Heart right ventricle (tissue), 16 donors: Measurements from ENCODE around the gene PIGN. TPM values are rescaled to one million over a fixed set of nuclear protein-coding genes. Genes with fewer than 3 reads are reported as not detected.

Source experiments
- ATAC-seq, 8 donors: fragments of 200-7000 bp; cut with Tn5 transposase; one replicate each; pipeline ENCODE4 v1.9.1; 2020; ENCODE audit warnings: mild to moderate bottlenecking in 8 of 8, moderate library complexity in 8 of 8, moderate number of reproducible peaks in 1 of 8
- DNase-seq, 2 donors: peaks; one replicate each; pipeline ENCODE4 v3.0.0-alpha.2; 2020
- H3K27ac ChIP-seq, 10 donors: fragments of 200-600 bp; sonication (generic) in 2 of 10; one replicate each; pipeline versions ENCODE4 v1.5.0 to v1.8.0; 2020 to 2022; ENCODE audit warnings: mild to moderate bottlenecking in 3 of 10
- H3K27me3 ChIP-seq, 7 donors: fragments of 200-600 bp; one replicate each; pipeline ENCODE4 v1.8.0; 2021 to 2022; ENCODE audit warnings: mild to moderate bottlenecking in 2 of 7
- H3K36me3 ChIP-seq, 9 donors: fragments of 200-600 bp; sonication (generic) in 1 of 9; one replicate each; pipeline versions ENCODE4 v1.5.0 to v1.8.0; 2020 to 2022; ENCODE audit warnings: mild to moderate bottlenecking in 2 of 9
- H3K4me1 ChIP-seq, 9 donors: fragments of 200-600 bp; sonication (generic) in 1 of 9; one replicate each; pipeline versions ENCODE4 v1.5.0 to v1.8.0; 2020 to 2022; ENCODE audit warnings: mild to moderate bottlenecking in 4 of 9
- H3K4me3 ChIP-seq, 10 donors: fragments of 200-600 bp; sonication (generic) in 2 of 10; one replicate each; pipeline versions ENCODE4 v1.5.0 to v1.8.0; 2020 to 2022; ENCODE audit warnings: mild to moderate bottlenecking in 7 of 10, moderate library complexity in 2 of 10
- H3K9me3 ChIP-seq, 11 donors: fragments of 200-600 bp in 10 of 11; sonication (generic) in 2 of 11; one replicate each; pipeline versions ENCODE4 v1.5.0 to v1.8.0; 2013 to 2022; ENCODE audit warnings: mild to moderate bottlenecking in 2 of 11, control low read depth in 1 of 11, moderate library complexity in 1 of 11
- WGBS, 2 donors: extraction: QIAGEN DNeasy Blood & Tissue Kit; methylation state at CpG; one replicate each; pipeline ENCODE4 v1.1.7; 2013; ENCODE audit warnings: inconsistent platforms in 1 of 2; 5-methylcytosine and 5-hydroxymethylcytosine counted together
- intact Hi-C, 10 donors: fragments of 100-400 bp; cut with DNase I; formaldehyde crosslinking; loops; one replicate each; pipeline versions ENCODE4 v1.11.1 to v1.14.2; 2022
- polyA plus RNA-seq, 2 donors: library from polyadenylated mRNA; stranded (reverse); fragments of 200-250 nt; gene quantifications; one replicate each; pipeline ENCODE4 v1.2.3, GENCODE V29; 2013
- total RNA-seq, 10 donors: library from RNA; stranded (reverse); fragmentation: NEBNext Ultra II Directional in 3 of 10; extraction: Animal tissue kit (Norgen Biotek cat#: 25700) in 3 of 10; gene quantifications; one replicate each; pipeline versions ENCODE4 v1.2.1 to v1.2.4, GENCODE V29; 2021 to 2023
- TF ChIP-seq, protein P1 (sequence below), 9 donors: fragments of 200-600 bp; sonication (generic) in 2 of 9; IDR thresholded peaks; one replicate each; pipeline versions ENCODE4 v1.5.0 to v1.8.0; 2021 to 2022; ENCODE audit warnings: antibody characterized with exemption in 9 of 9, mild to moderate bottlenecking in 5 of 9, moderate library complexity in 1 of 9
- donor health status: Arrhythmogenic right ventricular cardiomyopathy.
- donor health status: ischemic (EF 13 %, LVEDD 7.1; RV severe dilation, severe dysfunction).
- donor health status: healthy with polysubstance abuse.
- donor health status: DM: no; HTN: yes; CAD: no.
- donor health status: DM: no; HTN: no; CAD: no.
- donor health status: ischemic (EF 25% LVEDD 6.9; RV normal size, moderate dysfunction).
- donor health status: ischemic (EF 25% LVEDD 5.7; RV mildly dilated, moderate dysfunction).
- donor health status: healthy.
- donor health status: DM: yes; HTN: yes; CAD: no.
- donor health status: Ischemic cardiomyopathy.
- donor health status: ischemic (EF 35%, LVEDD 5.7; RV mildly dilated, moderate dysfunction).
- donor health status: nonischemic (EF 11% LVEDD 7.7; RV severe dilation, severe dysfunction).
- donor health status: DM: yes; HTN: yes; CAD: no.
- donor health status: PGD.
- donor health status: ischemic (EF 29% LVEDD 5.4; RV normal size, mild dysfunction).
- donor health status: nonischemic (EF 23%, LVEDD 6.1; RV moderate dilation, normal function).

Gene PIGN
- total and polyA plus RNA-seq, 12 donors, result 4.4 to 31.6 (median 19.7) TPM

DNA sequence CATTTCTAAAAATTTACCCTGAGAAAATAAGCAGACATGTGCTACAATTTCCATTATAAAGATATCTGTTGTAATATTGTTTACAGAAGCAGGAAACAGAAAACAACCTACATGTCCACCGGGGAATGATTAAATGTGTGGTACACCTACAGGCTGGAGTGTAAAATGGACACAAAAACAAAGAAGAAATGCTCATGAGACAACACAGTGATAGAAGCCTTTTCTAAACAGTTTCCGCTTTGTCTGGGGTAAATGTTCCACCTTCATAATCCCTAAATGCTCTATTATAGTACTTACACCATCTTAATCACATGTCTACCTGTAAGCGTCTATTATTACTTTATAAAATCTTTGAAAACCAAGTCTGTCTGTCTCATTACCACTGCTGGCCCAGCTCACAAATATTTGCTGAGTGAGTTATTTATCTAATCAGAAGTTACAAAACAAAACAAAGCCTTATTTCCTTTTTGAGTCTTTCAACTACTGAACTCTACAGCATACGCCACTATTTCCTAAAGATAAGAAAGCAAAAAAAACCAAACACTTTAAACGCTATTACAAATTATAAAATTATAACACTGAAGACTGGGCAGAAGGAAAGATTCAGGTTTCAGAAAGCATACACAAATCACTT, 95.3 kb downstream of the PIGN start:
- Histone ChIP-seq H3K27ac (no peak overlapping the region), H3K4me3 (no peak overlapping the region), H3K9me3 (no peaks in the 10 kb centered on the region), H3K4me1 (peaks cover 0 to 16% (median 0%) of the 10 kb centered on the region in 9 donors), H3K36me3 (peaks cover 0 to 31% (median 0%) of the 10 kb centered on the region in 9 donors), H3K27me3 (no peaks in the 10 kb centered on the region)
- WGBS, 2 donors, result 62 to 67% methylated on average over 5 of the region's 5 CpGs
- ATAC-seq (peak in 2 of 8 donors; percentile 39 to 55), DNase-seq (no peak)
- intact Hi-C loops, result no loop called here
- TF ChIP-seq, protein P1, sequence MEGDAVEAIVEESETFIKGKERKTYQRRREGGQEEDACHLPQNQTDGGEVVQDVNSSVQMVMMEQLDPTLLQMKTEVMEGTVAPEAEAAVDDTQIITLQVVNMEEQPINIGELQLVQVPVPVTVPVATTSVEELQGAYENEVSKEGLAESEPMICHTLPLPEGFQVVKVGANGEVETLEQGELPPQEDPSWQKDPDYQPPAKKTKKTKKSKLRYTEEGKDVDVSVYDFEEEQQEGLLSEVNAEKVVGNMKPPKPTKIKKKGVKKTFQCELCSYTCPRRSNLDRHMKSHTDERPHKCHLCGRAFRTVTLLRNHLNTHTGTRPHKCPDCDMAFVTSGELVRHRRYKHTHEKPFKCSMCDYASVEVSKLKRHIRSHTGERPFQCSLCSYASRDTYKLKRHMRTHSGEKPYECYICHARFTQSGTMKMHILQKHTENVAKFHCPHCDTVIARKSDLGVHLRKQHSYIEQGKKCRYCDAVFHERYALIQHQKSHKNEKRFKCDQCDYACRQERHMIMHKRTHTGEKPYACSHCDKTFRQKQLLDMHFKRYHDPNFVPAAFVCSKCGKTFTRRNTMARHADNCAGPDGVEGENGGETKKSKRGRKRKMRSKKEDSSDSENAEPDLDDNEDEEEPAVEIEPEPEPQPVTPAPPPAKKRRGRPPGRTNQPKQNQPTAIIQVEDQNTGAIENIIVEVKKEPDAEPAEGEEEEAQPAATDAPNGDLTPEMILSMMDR (IDR thresholded peaks at IDR 0.05), result no peak

DNA sequence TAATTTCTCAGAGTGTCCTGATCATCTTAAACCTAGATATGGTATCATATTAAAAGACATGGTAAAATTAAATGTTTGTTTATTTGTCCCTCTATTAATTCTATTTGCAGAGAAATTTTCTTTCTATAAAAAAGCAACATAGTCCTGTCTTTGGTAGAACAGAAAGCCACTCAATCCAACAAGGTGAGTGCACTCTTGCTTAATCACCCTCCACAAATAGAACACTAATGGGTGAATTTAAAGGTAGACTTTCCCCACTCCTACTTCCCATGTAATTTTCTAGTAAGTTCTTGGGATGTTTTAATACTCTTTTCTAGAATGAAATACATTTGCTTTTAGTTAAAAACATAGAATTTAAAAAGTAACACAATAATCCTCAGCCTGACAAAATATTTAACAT, 97.7 kb downstream of the PIGN start:
- no peak for DNase-seq
- H3K36me3 ChIP-seq, result peaks cover 0 to 40% (median 0%) of the 10 kb centered on the region in 9 donors
- no peaks in the 10 kb centered on the region for H3K27me3 ChIP-seq
- no peak for ATAC-seq
- no peak overlapping the region for H3K4me3 ChIP-seq
- H3K9me3 ChIP-seq, result no peaks in the 10 kb centered on the region
- no peak overlapping the region for H3K27ac ChIP-seq
- peaks cover 0 to 17% (median 0%) of the 10 kb centered on the region in 9 donors for H3K4me1 ChIP-seq
- TF ChIP-seq, protein P1 (IDR thresholded peaks at IDR 0.05), result no peak
- intact Hi-C loops, result no loop called here

DNA sequence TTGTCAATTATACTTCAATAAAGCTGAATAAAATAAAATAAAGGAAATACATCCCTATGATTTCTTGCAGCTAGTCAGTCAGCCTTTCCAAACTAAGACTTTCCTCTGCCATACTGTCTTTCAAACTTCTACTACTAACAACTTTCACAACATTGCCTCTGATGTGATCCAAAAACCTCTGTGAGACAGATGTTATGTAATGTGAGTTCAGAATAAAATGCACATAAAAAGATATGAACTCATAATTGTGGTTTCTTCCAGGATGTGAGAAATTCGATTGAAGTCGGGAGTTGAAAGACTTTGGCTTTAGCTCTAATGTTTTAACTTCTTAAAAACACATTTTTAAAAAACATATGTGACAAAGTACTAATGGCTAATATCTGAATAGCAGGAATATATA, 98.7 kb downstream of the PIGN start:
- H3K27ac ChIP-seq, result no peak overlapping the region
- ATAC-seq (no peak), DNase-seq (no peak)
- peaks cover 0 to 36% (median 0%) of the 10 kb centered on the region in 9 donors for H3K36me3 ChIP-seq
- intact Hi-C loops, result no loop called here
- H3K4me1 ChIP-seq, result peaks cover 0 to 24% (median 0%) of the 10 kb centered on the region in 9 donors
- H3K4me3 ChIP-seq, result no peak overlapping the region
- 80 to 85% methylated on average over 2 of the region's 2 CpGs for WGBS, 2 donors
- H3K27me3 ChIP-seq, result no peaks in the 10 kb centered on the region
- TF ChIP-seq, protein P1 (IDR thresholded peaks at IDR 0.05), result no peak
- no peaks in the 10 kb centered on the region for H3K9me3 ChIP-seq

DNA sequence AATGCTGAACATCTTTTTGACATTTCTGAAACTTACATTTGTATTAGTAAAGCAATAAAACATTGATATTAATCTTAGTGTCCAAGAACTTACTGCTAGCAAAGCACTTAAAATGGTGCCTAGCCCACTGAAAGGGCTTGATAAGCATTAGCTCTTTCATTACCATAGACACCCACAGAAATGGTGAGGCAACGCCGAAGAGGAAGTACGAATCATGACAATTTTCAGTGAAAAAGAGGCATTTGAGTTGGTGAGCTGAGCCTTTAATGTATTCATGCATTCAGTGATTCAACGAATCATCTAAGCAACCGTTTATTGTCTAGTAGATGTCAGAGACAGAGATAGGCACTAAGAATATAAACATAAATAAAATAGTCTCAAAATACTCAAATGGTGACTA, 101.1 kb downstream of the PIGN start:
- H3K4me3 ChIP-seq, result no peak overlapping the region
- intact Hi-C loops, result no loop called here
- peaks cover 0 to 45% (median 0%) of the 10 kb centered on the region in 9 donors for H3K36me3 ChIP-seq
- WGBS, 2 donors, result 93% methylated on average over 5 of the region's 5 CpGs
- H3K27ac ChIP-seq, result no peak overlapping the region
- no peaks in the 10 kb centered on the region for H3K9me3 ChIP-seq
- H3K27me3 ChIP-seq, result no peaks in the 10 kb centered on the region
- TF ChIP-seq, protein P1 (IDR thresholded peaks at IDR 0.05), result no peak
- no peak for ATAC-seq
- peaks cover 0 to 8% (median 0%) of the 10 kb centered on the region in 9 donors for H3K4me1 ChIP-seq
- DNase-seq, result no peak
